ENCODE results near the gene HNRNPCL1.
"Not testable (repeated sequence)": the region's sequence is repeated elsewhere in the genome, so short reads cannot be mapped to it uniquely, and the experiment has no call there.

HNRNPCL1 gene

GRCh38 chr1:12851779-12852178 is 3.3 kb upstream of the HNRNPCL1 start (continued):
- TF ChIP-seq ZNF768 (tag by site-specific recombination; IDR thresholded peaks at IDR 0.05) (no peak), ZNF26 (tag by site-specific recombination; IDR thresholded peaks at IDR 0.05) (no peak), HIC1 (tag by site-specific recombination; IDR thresholded peaks at IDR 0.05) (0 out of 2 replicates have a peak, but pooled peaks have one; percentile 23), ZNF398 (tag by site-specific recombination; IDR thresholded peaks at IDR 0.05) (no peak), ZNF211 (tag by site-specific recombination; IDR thresholded peaks at IDR 0.05; ENCODE audit: low read depth) (no peak), ZBTB20 (tag by site-specific recombination; IDR thresholded peaks at IDR 0.05) (no peak), KLF8 (tag by site-specific recombination; IDR thresholded peaks at IDR 0.05) (0 out of 2 replicates have a peak, but pooled peaks have one; percentile 31), ZBTB21 (tag by site-specific recombination; IDR thresholded peaks at IDR 0.05) (0 out of 2 replicates have a peak, but pooled peaks have one; percentile 32), GLIS1 (tag by site-specific recombination; IDR thresholded peaks at IDR 0.05) (0 out of 2 replicates have a peak, but pooled peaks have one; percentile 8), ZNF626 (tag by site-specific recombination; IDR thresholded peaks at IDR 0.05) (no peak), ZNF660 (tag by site-specific recombination; IDR thresholded peaks at IDR 0.05) (0 out of 2 replicates have a peak, but pooled peaks have one; percentile 27), ZNF366 (tag by site-specific recombination; conservative IDR thresholded peaks at IDR 0.05) (peak; percentile 53)

GRCh38 chr1:12833251-12833650 is 15.3 kb downstream of the HNRNPCL1 start:
- H3K4me3 ChIP-seq (ENCODE audit: low read depth, low read length); H3K27ac ChIP-seq (ENCODE audit: extremely low read depth, low read depth, low read length); H3K36me3 ChIP-seq (ENCODE audit: control insufficient read depth in 2 of 2, insufficient read depth in 1 of 2, low read length in 2 of 2); CTCF ChIA-PET; H3K9me3 ChIP-seq (ENCODE audit: control insufficient read depth, insufficient read depth, low read depth, low read length); H3K4me1 ChIP-seq (ENCODE audit: control insufficient read depth, insufficient read depth, low read length); POLR2A ChIA-PET: not testable (repeated sequence)

- H3K36me3 ChIP-seq (ENCODE audit: control insufficient read depth in 2 of 2, insufficient read depth in 1 of 2, low read length in 2 of 2); H3K27ac ChIP-seq (ENCODE audit: extremely low read depth, low read depth, low read length); H3K4me1 ChIP-seq (ENCODE audit: control insufficient read depth, insufficient read depth, low read length); POLR2A ChIA-PET; H3K4me3 ChIP-seq (ENCODE audit: low read depth, low read length); H3K9me3 ChIP-seq (ENCODE audit: control insufficient read depth, insufficient read depth, low read depth, low read length); CTCF ChIA-PET: not testable (repeated sequence)
Measured at GRCh38 chr1:12831310-12831709, 17.2 kb downstream of the HNRNPCL1 start, which contains the start of gene PRAMEF11. Gene PRAMEF11, minus strand, starts transcription at chr1:12831410. Its CDS starts 2,621 bp downstream, at chr1:12828789.

- POLR2A ChIA-PET; H3K27ac ChIP-seq (ENCODE audit: extremely low read depth, low read depth, low read length); H3K36me3 ChIP-seq (ENCODE audit: control insufficient read depth in 2 of 2, insufficient read depth in 1 of 2, low read length in 2 of 2); CTCF ChIA-PET; H3K4me1 ChIP-seq (ENCODE audit: control insufficient read depth, insufficient read depth, low read length); H3K4me3 ChIP-seq (ENCODE audit: low read depth, low read length); H3K9me3 ChIP-seq (ENCODE audit: control insufficient read depth, insufficient read depth, low read depth, low read length): not testable (repeated sequence)
Measured at GRCh38 chr1:12819061-12819460, 29.5 kb downstream of the HNRNPCL1 start.

Data from HEK293 (cell line).